CD4-positive, alpha-beta T cell treated with Interleukin-15 for 4 hours (primary cell): Measurements from ENCODE around the gene WRAP73.

ENCODE experiments used
- DNase-seq: peaks from one replicate; pipeline ENCODE4 v3.0.0-alpha.2; 2020; ENCODE audit warnings: low spot score

The WRAP73 gene

GRCh38 chr1:3611170-3612019 lies 38.5 kb downstream of the WRAP73 start, which contains the start of gene MEGF6:
Gene MEGF6 (minus strand): TSS chr1:3611508. CDS start chr1:3611268, 240 bp downstream.
- peak; percentile 59 for DNase-seq

GRCh38 chr1:3610527-3611169 lies 39.3 kb downstream of the WRAP73 start:
- DNase-seq: no peak

- DNase-seq: no peak
These were observed 40.0 kb downstream of the WRAP73 start for GRCh38 chr1:3609769-3610526.

- no peak for DNase-seq
These were observed 40.7 kb downstream of the WRAP73 start for GRCh38 chr1:3609016-3609768.

GRCh38 chr1:3608154-3608553 lies 41.7 kb downstream of the WRAP73 start:
- DNase-seq: no peak

- no peak for DNase-seq
These were observed 42.2 kb downstream of the WRAP73 start for GRCh38 chr1:3607703-3608065.

- no peak for DNase-seq
These were observed 42.9 kb downstream of the WRAP73 start for GRCh38 chr1:3606779-3607702.

GRCh38 chr1:3604997-3605823 lies 44.7 kb downstream of the WRAP73 start:
- DNase-seq: no peak

GRCh38 chr1:3604468-3604974 lies 45.4 kb downstream of the WRAP73 start:
- DNase-seq: no peak

- no peak for DNase-seq
These were observed 46.1 kb downstream of the WRAP73 start for GRCh38 chr1:3603571-3604467.

GRCh38 chr1:3603156-3603555 lies 46.7 kb downstream of the WRAP73 start:
- DNase-seq: no peak

- no peak for DNase-seq
These were observed 47.5 kb downstream of the WRAP73 start for GRCh38 chr1:3602375-3602774.

GRCh38 chr1:3601743-3602142 lies 48.2 kb downstream of the WRAP73 start:
- no peak for DNase-seq

GRCh38 chr1:3600354-3600753 lies 49.5 kb downstream of the WRAP73 start:
- no peak for DNase-seq

GRCh38 chr1:3599816-3600215 lies 50.1 kb downstream of the WRAP73 start:
- no peak for DNase-seq

GRCh38 chr1:3599286-3599811 lies 50.6 kb downstream of the WRAP73 start:
- no peak for DNase-seq

GRCh38 chr1:3598522-3599285 lies 51.2 kb downstream of the WRAP73 start:
- no peak for DNase-seq

- no peak for DNase-seq
These were observed 51.8 kb downstream of the WRAP73 start for GRCh38 chr1:3598051-3598491.
